Endothelial cell of umbilical vein (primary cell): ENCODE results near the gene FBLN2. TPM values are rescaled to one million over a fixed set of nuclear protein-coding genes. Genes with fewer than 3 reads are reported as not detected.

Experiments
- BruUV-seq: library from RNA; stranded (reverse); fragments of 400-500 nt; replicated peaks from 2 replicates; lab custom pipeline; 2021; lab: Mats Ljungman, UMichigan
- CTCF ChIA-PET: fragments of 300-600, 350-600 bp; sonication (Branson Sonifier 250); formaldehyde crosslinking; loops from one replicate; lab custom pipeline; 2021; ENCODE audit warnings: antibody characterized with exemption, inconsistent platforms; lab: Charles Lee
- POLR2A ChIA-PET: fragments of 300-600, 350-600 bp; sonication (Branson Sonifier 250); formaldehyde crosslinking; loops from one replicate; lab custom pipeline; 2021; ENCODE audit warnings: antibody characterized with exemption, inconsistent platforms; lab: Charles Lee
- DNase-seq: peaks from one replicate; pipeline ENCODE4 v3.0.0-alpha.2; 2011; ENCODE audit warnings: low read depth, low spot score
- FAIRE-seq: peaks from 2 replicates; lab custom pipeline; 2011; peaks lifted over from hg19 to GRCh38; lab: Jason Lieb, UNC
- H2AFZ ChIP-seq: 2 replicates; pipeline ENCODE4 v1.6.0; 2012; ENCODE audit warnings: low read depth, low read length, control low read depth, inconsistent platforms
- H3K27ac ChIP-seq: 2 replicates; pipeline ENCODE4 v1.5.1; 2011; ENCODE audit warnings: low read depth, mild to moderate bottlenecking, control low read depth, low read length, moderate library complexity; ENCODE audit not compliant: insufficient read depth
- H3K27me3 ChIP-seq, 2 experiments: 2 replicates each; pipeline versions ENCODE4 v1.6.0 to v1.6.1; 2011; ENCODE audit warnings: low read length in 2 of 2, mixed read lengths in 1 of 2; ENCODE audit not compliant: control insufficient read depth in 2 of 2, insufficient read depth in 2 of 2
- H3K36me3 ChIP-seq, 2 experiments: 2 replicates in 1 of 2; 3 replicates in 1 of 2; pipeline ENCODE4 v1.5.1; 2011; ENCODE audit warnings: low read length in 2 of 2, mild to moderate bottlenecking in 1 of 2, moderate library complexity in 1 of 2; ENCODE audit not compliant: control insufficient read depth in 2 of 2, insufficient read depth in 2 of 2; ENCODE audit errors: extremely low read depth in 1 of 2
- H3K4me1 ChIP-seq: 3 replicates; pipeline ENCODE4 v1.5.1; 2011; ENCODE audit warnings: mild to moderate bottlenecking, low read length; ENCODE audit not compliant: control insufficient read depth, insufficient read depth; ENCODE audit errors: extremely low read depth
- H3K4me2 ChIP-seq: 2 replicates; pipeline ENCODE4 v1.6.1; 2011; ENCODE audit warnings: low read length, control low read depth, mixed read lengths; ENCODE audit not compliant: insufficient read depth
- H3K4me3 ChIP-seq, 3 experiments: fragments of 200-600 bp in 1 of 3; sonication (generic), shearing (Covaris generic) in 1 of 3; replicated peaks in 1 of 3; 2 replicates each; pipeline ENCODE4 v1.5.1; 2011 to 2016; ENCODE audit warnings: control low read depth in 3 of 3, low read length in 3 of 3, mild to moderate bottlenecking in 2 of 3, inconsistent platforms in 1 of 3, low read depth in 1 of 3, moderate library complexity in 1 of 3; ENCODE audit not compliant: insufficient read depth in 1 of 3
- H3K79me2 ChIP-seq: 2 replicates; pipeline ENCODE4 v1.6.0; 2012; ENCODE audit warnings: low read length, inconsistent platforms; ENCODE audit not compliant: control insufficient read depth, insufficient read depth
- H3K9ac ChIP-seq: replicated peaks from 2 replicates; pipeline ENCODE3; 2011; ENCODE audit warnings: low read length, control low read depth; ENCODE audit not compliant: insufficient read depth; ENCODE audit errors: extremely low read depth
- H3K9me1 ChIP-seq: replicated peaks from 3 replicates; pipeline ENCODE4 v1.6.0; 2011; ENCODE audit warnings: mild to moderate bottlenecking, low read length; ENCODE audit not compliant: control insufficient read depth, insufficient read depth; ENCODE audit errors: extremely low read depth
- H3K9me3 ChIP-seq: replicated peaks from 2 replicates; pipeline ENCODE4 v1.5.1; 2012; ENCODE audit warnings: low read length, inconsistent platforms; ENCODE audit not compliant: control insufficient read depth, insufficient read depth
- H4K20me1 ChIP-seq: replicated peaks from 2 replicates; pipeline ENCODE3; 2011; ENCODE audit warnings: mild to moderate bottlenecking, low read length; ENCODE audit not compliant: control insufficient read depth, insufficient read depth; ENCODE audit errors: extremely low read depth
- CTCF ChIP-seq, 2 donors: IDR thresholded peaks; 1 replicate in 1 of 2; 2 replicates in 1 of 2; pipeline ENCODE4 v1.5.1; 2011; ENCODE audit warnings: low read length in 2 of 2, mild to moderate bottlenecking in 2 of 2, moderate library complexity in 2 of 2, control low read depth in 1 of 2, inconsistent platforms in 1 of 2, low read depth in 1 of 2; ENCODE audit not compliant: insufficient read depth in 1 of 2; ENCODE audit errors: extremely low read depth in 1 of 2
- EZH2 ChIP-seq: IDR thresholded peaks from 2 replicates; pipeline ENCODE4 v1.6.1; 2012; ENCODE audit warnings: borderline replicate concordance, low read depth, mild to moderate bottlenecking, moderate library complexity, low read length, inconsistent platforms; ENCODE audit not compliant: severe bottlenecking
- FOS ChIP-seq: IDR thresholded peaks from 2 replicates; pipeline ENCODE4 v1.6.1; 2011; ENCODE audit warnings: mild to moderate bottlenecking, low read length, moderate library complexity, borderline replicate concordance; ENCODE audit not compliant: insufficient read depth
- GATA2 ChIP-seq: IDR thresholded peaks from 2 replicates; pipeline ENCODE4 v1.7.0; 2011; ENCODE audit warnings: low read depth, mild to moderate bottlenecking, moderate library complexity, mixed read lengths, low read length; ENCODE audit not compliant: insufficient read length, insufficient read depth
- JUN ChIP-seq: IDR thresholded peaks from 2 replicates; pipeline ENCODE4 v1.6.1; 2011; ENCODE audit warnings: borderline replicate concordance, low read depth; ENCODE audit not compliant: insufficient read length, insufficient read depth
- MYC ChIP-seq: IDR thresholded peaks from one replicate; pipeline ENCODE4 v1.6.1; 2011; ENCODE audit warnings: mild to moderate bottlenecking, low read depth, low read length
- POLR2A ChIP-seq: IDR thresholded peaks from 2 replicates; pipeline ENCODE4 v1.6.1; 2012; ENCODE audit warnings: low read depth, mild to moderate bottlenecking, control low read depth, low read length
- POLR2AphosphoS5 ChIP-seq: IDR thresholded peaks from 2 replicates; pipeline ENCODE4 v1.6.1; 2012; ENCODE audit warnings: low read depth, mild to moderate bottlenecking, control low read depth, low read length, moderate library complexity; ENCODE audit not compliant: insufficient read depth
- dilution Hi-C: fragments of 300-500 bp; cut with MboI; formaldehyde crosslinking; loops from one replicate; pipeline ENCODE4 v1.15.0; 2019; ENCODE audit warnings: low sequenced_read_pairs; ENCODE audit not compliant: extremely low pct_ligation_motif_present
- intact Hi-C: fragments of 100-400 bp; cut with micrococcal nuclease; formaldehyde crosslinking; loops from one replicate; pipeline ENCODE4 v1.10.0; 2022
- polyA plus RNA-seq, 4 experiments: library from polyadenylated mRNA; depleted of rRNA in 3 of 4; stranded (reverse) in 3 of 4; unstranded in 1 of 4; fragments of >200 nt; gene quantifications; 2 replicates each; pipeline versions ENCODE4 v1.2.1 to v1.2.3, GENCODE V29; 2011 to 2012; ENCODE audit warnings: missing spikeins in 1 of 4
- total RNA-seq: library from RNA; stranded (reverse); gene quantifications from 2 replicates; pipeline ENCODE4 v1.2.3, GENCODE V29; 2021
- TF ChIP-seq, protein P1 (sequence below): IDR thresholded peaks from 2 replicates; pipeline ENCODE4 v1.6.1; 2011; ENCODE audit not compliant: insufficient read depth, insufficient read length

The FBLN2 gene
- total and polyA plus RNA-seq, 2 donors (not counting 3 experiments of a cell fraction or from before 2014, with no cell fraction given), result 1.4 to 1.9 TPM

GRCh38 chr3:13660042-13660874 lies 111.3 kb downstream of the FBLN2 start:
- no peaks in the 10 kb centered on the region for H3K79me2 ChIP-seq
- H4K20me1 ChIP-seq, result no peaks in the 10 kb centered on the region
- BruUV-seq, result no TSS peak
- POLR2A ChIA-PET, result no interaction called here
- CTCF ChIA-PET, result interaction anchor here (1.4 kb wide), 1 partner anchor 164 kb away, joined by 3 read pairs; no protein-coding TSS in a partner anchor
- no peaks in the 10 kb centered on the region for H3K36me3 ChIP-seq
- H3K4me3 ChIP-seq, result no peak overlapping the region
- TF ChIP-seq EZH2 (no peak), MYC (no peak), CTCF (IDR thresholded peaks at IDR 0.05; ENCODE audit: extremely low read depth in 1 of 2, insufficient read depth in 1 of 2, low read depth in 1 of 2, low read length in 2 of 2) (no peak), GATA2 (no peak), POLR2AphosphoS5 (no peak), FOS (no peak), JUN (no peak), POLR2A (no peak)
- TF ChIP-seq, protein P1, sequence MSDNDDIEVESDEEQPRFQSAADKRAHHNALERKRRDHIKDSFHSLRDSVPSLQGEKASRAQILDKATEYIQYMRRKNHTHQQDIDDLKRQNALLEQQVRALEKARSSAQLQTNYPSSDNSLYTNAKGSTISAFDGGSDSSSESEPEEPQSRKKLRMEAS, result no peak
- no peak overlapping the region for H2AFZ ChIP-seq
- no peak for DNase-seq
- FAIRE-seq, result no peak
- dilution Hi-C loops (no loop called here), intact Hi-C loops (no loop called here)
- H3K27ac ChIP-seq, result no peak overlapping the region
- no peaks in the 10 kb centered on the region for H3K27me3 ChIP-seq
- no peak overlapping the region for H3K9ac ChIP-seq
- H3K4me2 ChIP-seq, result no peak overlapping the region
- no peaks in the 10 kb centered on the region for H3K4me1 ChIP-seq
- no peaks in the 10 kb centered on the region for H3K9me1 ChIP-seq
- H3K9me3 ChIP-seq, result no peaks in the 10 kb centered on the region
